Dermis blood vessel endothelial cell (primary cell): ENCODE measurements around the gene CAV3. TPM values are rescaled to one million over a fixed set of nuclear protein-coding genes. Genes with fewer than 3 reads are reported as not detected.

Source experiments
- total RNA-seq: library from RNA; depleted of rRNA; stranded (reverse); fragments of >200 nt; gene quantifications from 2 replicates; pipeline ENCODE4 v1.2.3, GENCODE V29; 2014

Gene CAV3
- total RNA-seq, 1 donor from 2014 or later, result not detected

Other genes with a start within 250 kb of the CAV3 start
- gene LMCD1, start 232.0 kb upstream of the CAV3 start, total RNA-seq, result 39.9 and 106 TPM in 2 replicates
- gene SSUH2, start 89.0 kb upstream of the CAV3 start, total RNA-seq, result not detected in 2 replicates
- gene OXTR, start 35.8 kb downstream of the CAV3 start, total RNA-seq, result 4.6 and 5.3 TPM in 2 replicates
- gene RAD18, start 229.7 kb downstream of the CAV3 start, total RNA-seq, result 8.3 and 14.8 TPM in 2 replicates